Lung (tissue), 12 donors: ENCODE data around the gene JAG2. TPM values are rescaled to one million over a fixed set of nuclear protein-coding genes. Genes with fewer than 3 reads are reported as not detected.

Experiments
- ATAC-seq: fragments of 200-7000 bp; cut with Tn5 transposase; one replicate; pipeline ENCODE4 v1.9.1; 2020; ENCODE audit warnings: moderate number of reproducible peaks; ENCODE audit not compliant: insufficient read depth, low FRiP score
- DNase-seq, 3 donors: peaks; one replicate each; pipeline ENCODE4 v3.0.0-alpha.2; 2013 to 2017
- H3K27ac ChIP-seq, 2 donors: one replicate each; pipeline ENCODE4 v1.5.1; 2013; ENCODE audit warnings: mild to moderate bottlenecking in 2 of 2, moderate library complexity in 2 of 2, control low read depth in 1 of 2, inconsistent platforms in 1 of 2, low read depth in 1 of 2, low read length in 1 of 2
- H3K27me3 ChIP-seq, 3 donors: one replicate each; pipeline ENCODE4 v1.5.1; 2013; ENCODE audit warnings: low read length in 2 of 3; ENCODE audit not compliant: control insufficient read depth in 3 of 3, insufficient read depth in 3 of 3
- H3K36me3 ChIP-seq, 4 donors: one replicate each; pipeline ENCODE4 v1.5.1; 2013; ENCODE audit warnings: low read length in 4 of 4, mild to moderate bottlenecking in 1 of 4, moderate library complexity in 1 of 4; ENCODE audit not compliant: control insufficient read depth in 4 of 4, insufficient read depth in 4 of 4
- H3K4me1 ChIP-seq, 5 donors: one replicate each; pipeline ENCODE4 v1.5.1; 2013; ENCODE audit warnings: low read length in 5 of 5, mild to moderate bottlenecking in 2 of 5, moderate library complexity in 1 of 5; ENCODE audit not compliant: control insufficient read depth in 5 of 5, insufficient read depth in 5 of 5
- H3K4me3 ChIP-seq: one replicate; pipeline ENCODE4 v1.5.1; 2013; ENCODE audit warnings: mild to moderate bottlenecking, control low read depth, moderate library complexity
- H3K9ac ChIP-seq, 2 donors: one replicate each; pipeline ENCODE4 v1.5.1; 2013; ENCODE audit warnings: low read length in 2 of 2, control low read depth in 1 of 2; ENCODE audit not compliant: insufficient read depth in 1 of 2
- H3K9me3 ChIP-seq, 4 donors: one replicate each; pipeline ENCODE4 v1.5.1; 2013; ENCODE audit warnings: low read length in 3 of 4, mild to moderate bottlenecking in 1 of 4, moderate library complexity in 1 of 4; ENCODE audit not compliant: control insufficient read depth in 4 of 4, insufficient read depth in 3 of 4
- CTCF ChIP-seq: IDR thresholded peaks from 2 replicates; pipeline ENCODE4 v1.5.1; 2012; ENCODE audit warnings: mild to moderate bottlenecking; ENCODE audit errors: control extremely low read depth, extremely low read depth
- WGBS, 2 donors: extraction: QIAGEN DNeasy Blood & Tissue Kit; methylation state at CpG; one replicate each; pipeline ENCODE4 v1.1.7; 2013; 5-methylcytosine and 5-hydroxymethylcytosine counted together
- polyA plus RNA-seq, 2 donors: library from polyadenylated mRNA; stranded (reverse); fragments of 200-250 nt; gene quantifications; one replicate each; pipeline ENCODE4 v1.2.1, GENCODE V29; 2013
- total RNA-seq, 2 donors: library from RNA; depleted of rRNA in 1 of 2; stranded (reverse); fragments of >200 nt in 1 of 2; gene quantifications; one replicate each; pipeline ENCODE4 v1.2.1, GENCODE V29; 2014 to 2021
- donor health status: control.
- donor health status: control.
- donor health status: Bipolar disorder and iron deficiency.
- donor health status: healthy.
- donor health status: DM: yes; HTN: yes; CAD: no.

Gene JAG2
- total and polyA plus RNA-seq, 4 donors, result 14.1 to 35.1 (median 27.8) TPM

GRCh38 chr14:105210266-105211025 lies 41.9 kb upstream of the JAG2 start:
- 94% methylated on average over 30 of the region's 30 CpGs for WGBS, 2 donors

GRCh38 chr14:105209646-105210045 lies 41.1 kb upstream of the JAG2 start:
- ATAC-seq (no peak), DNase-seq (no peak)
- WGBS, 2 donors, result 94 to 96% methylated on average over 16 of the region's 16 CpGs
- no peak for TF ChIP-seq CTCF
- no peak overlapping the region for H3K4me3 ChIP-seq
- no peak overlapping the region for H3K27ac ChIP-seq
- peaks cover 0 to 32% (median 3%) of the 10 kb centered on the region in 4 donors for H3K36me3 ChIP-seq
- no peak overlapping the region for H3K9ac ChIP-seq
- peaks cover 0 to 10% (median 5%) of the 10 kb centered on the region in 5 donors for H3K4me1 ChIP-seq
- no peaks in the 10 kb centered on the region for H3K9me3 ChIP-seq
- H3K27me3 ChIP-seq, result no peaks in the 10 kb centered on the region

More at GRCh38 chr14:105210266-105211025, 41.9 kb upstream of the JAG2 start:
- H3K27me3 ChIP-seq, result no peaks in the 10 kb centered on the region
- ATAC-seq (no peak), DNase-seq (no peak)
- TF ChIP-seq CTCF, result no peak
- no peak overlapping the region for H3K9ac ChIP-seq
- H3K27ac ChIP-seq, result no peak overlapping the region
- H3K4me1 ChIP-seq, result peaks cover 0 to 11% (median 3%) of the 10 kb centered on the region in 5 donors
- H3K4me3 ChIP-seq, result no peak overlapping the region
- peaks cover 0 to 32% (median 6%) of the 10 kb centered on the region in 4 donors for H3K36me3 ChIP-seq
- peaks cover 0 to 3% (median 0%) of the 10 kb centered on the region in 4 donors for H3K9me3 ChIP-seq

- DNase-seq (no peak), ATAC-seq (no peak)
- no peaks in the 10 kb centered on the region for H3K27me3 ChIP-seq
- H3K27ac ChIP-seq, result no peak overlapping the region
- H3K4me3 ChIP-seq, result no peak overlapping the region
- peaks cover 0 to 32% (median 3%) of the 10 kb centered on the region in 4 donors for H3K36me3 ChIP-seq
- no peak overlapping the region for H3K9ac ChIP-seq
- H3K9me3 ChIP-seq, result no peaks in the 10 kb centered on the region
- TF ChIP-seq CTCF, result no peak
- WGBS, 2 donors, result 96 to 97% methylated on average over 8 of the region's 8 CpGs
- peaks cover 0 to 13% (median 5%) of the 10 kb centered on the region in 5 donors for H3K4me1 ChIP-seq
Measured at GRCh38 chr14:105209091-105209490, 40.5 kb upstream of the JAG2 start.
